H1 (cell line): ENCODE data around the gene KCTD10. TPM values are rescaled to one million over a fixed set of nuclear protein-coding genes. Genes with fewer than 3 reads are reported as not detected.
"Not testable (repeated sequence)": the region's sequence is repeated elsewhere in the genome, so short reads cannot be mapped to it uniquely, and the experiment has no call there.

ENCODE experiments used
- CTCF ChIA-PET: fragments of 300-600 bp; sonication (Branson Sonifier 250); formaldehyde crosslinking; loops from one replicate; lab custom pipeline; 2021; ENCODE audit not compliant: partially characterized antibody; lab: Charles Lee
- POLR2A ChIA-PET: fragments of 300-600 bp; sonication (Branson Sonifier 250); formaldehyde crosslinking; loops from one replicate; lab custom pipeline; 2021; ENCODE audit warnings: inconsistent platforms; ENCODE audit not compliant: partially characterized antibody; lab: Charles Lee
- DNase-seq, 2 experiments: peaks; one replicate each; pipeline versions ENCODE4 v3.0.0 to v3.0.0-alpha.2; 2010 to 2022; ENCODE audit warnings: low spot score in 2 of 2, low read depth in 1 of 2, mixed read lengths in 1 of 2
- FAIRE-seq: peaks from 2 replicates; lab custom pipeline; 2011; peaks lifted over from hg19 to GRCh38; lab: Jason Lieb, UNC
- H2AFZ ChIP-seq: 2 replicates; pipeline ENCODE4 v1.8.1; 2012; ENCODE audit warnings: low read length, inconsistent platforms
- H2AK5ac ChIP-seq: 2 replicates; pipeline ENCODE4 v1.6.1; 2013; ENCODE audit warnings: low read depth, low read length
- H2BK120ac ChIP-seq: replicated peaks from 2 replicates; pipeline ENCODE3; 2013; ENCODE audit warnings: low read depth, low read length, inconsistent platforms
- H2BK12ac ChIP-seq: 2 replicates; pipeline ENCODE4 v1.6.1; 2013; ENCODE audit warnings: low read depth, low read length
- H2BK15ac ChIP-seq: 2 replicates; pipeline ENCODE4 v1.6.1; 2013; ENCODE audit warnings: low read length
- H2BK20ac ChIP-seq: 2 replicates; pipeline ENCODE4 v1.6.1; 2013; ENCODE audit warnings: low read length
- H2BK5ac ChIP-seq: 2 replicates; pipeline ENCODE4 v1.6.1; 2013; ENCODE audit warnings: low read depth, low read length
- H3K14ac ChIP-seq: 2 replicates; pipeline ENCODE4 v1.6.1; 2013; ENCODE audit warnings: inconsistent platforms; ENCODE audit not compliant: insufficient read length
- H3K18ac ChIP-seq: 2 replicates; pipeline ENCODE4 v1.6.1; 2013; ENCODE audit warnings: low read length; ENCODE audit errors: extremely low read depth
- H3K23ac ChIP-seq: 2 replicates; pipeline ENCODE4 v1.6.1; 2013; ENCODE audit warnings: inconsistent platforms; ENCODE audit not compliant: insufficient read length
- H3K23me2 ChIP-seq: 2 replicates; pipeline ENCODE4 v1.6.1; 2013; ENCODE audit warnings: low read depth, low read length
- H3K27ac ChIP-seq: 2 replicates; pipeline ENCODE4 v1.6.1; 2011; ENCODE audit warnings: low read depth, low read length, inconsistent platforms
- H3K27me3 ChIP-seq, 4 experiments: replicated peaks in 1 of 4; 1 replicate in 1 of 4; 2 replicates in 3 of 4; pipeline versions ENCODE4 v1.6.1 to v1.8.1; 2011 to 2013; ENCODE audit warnings: low read length in 3 of 4, mild to moderate bottlenecking in 3 of 4, inconsistent platforms in 2 of 4, mixed read lengths in 2 of 4, moderate library complexity in 1 of 4; ENCODE audit not compliant: control insufficient read depth in 3 of 4, insufficient read depth in 3 of 4; ENCODE audit errors: extremely low read depth in 1 of 4
- H3K36me3 ChIP-seq, 4 experiments: 2 replicates each; pipeline versions ENCODE4 v1.6.1 to v1.8.1; 2011 to 2013; ENCODE audit warnings: mild to moderate bottlenecking in 4 of 4, low read length in 3 of 4, moderate library complexity in 2 of 4, control low read depth in 1 of 4, inconsistent platforms in 1 of 4; ENCODE audit not compliant: insufficient read depth in 4 of 4, control insufficient read depth in 2 of 4
- H3K4ac ChIP-seq: replicated peaks from 2 replicates; pipeline ENCODE3; 2013; ENCODE audit warnings: low read length, low read depth, mixed read lengths, inconsistent platforms; ENCODE audit not compliant: insufficient read length
- H3K4me1 ChIP-seq, 4 experiments: replicated peaks in 1 of 4; 1 replicate in 1 of 4; 2 replicates in 3 of 4; pipeline versions ENCODE4 v1.6.1 to v1.8.1; 2011 to 2013; ENCODE audit warnings: low read length in 3 of 4, inconsistent platforms in 2 of 4, mixed read lengths in 1 of 4; ENCODE audit not compliant: insufficient read depth in 4 of 4, control insufficient read depth in 3 of 4
- H3K4me2 ChIP-seq, 2 experiments: 2 replicates each; pipeline versions ENCODE4 v1.6.1 to v1.8.1; 2011 to 2013; ENCODE audit warnings: low read depth in 2 of 2, low read length in 2 of 2, control low read depth in 1 of 2, inconsistent platforms in 1 of 2, mild to moderate bottlenecking in 1 of 2; ENCODE audit not compliant: insufficient read depth in 1 of 2
- H3K4me3 ChIP-seq, 4 experiments: fragments of 200-600, 300-600 bp in 1 of 4; sonication (generic), shearing (Covaris generic), sonication (Bioruptor Twin) in 1 of 4; 2 replicates each; pipeline versions ENCODE4 v1.5.1 to v1.8.1; 2011 to 2016; ENCODE audit warnings: low read length in 4 of 4, low read depth in 3 of 4, control low read depth in 2 of 4, inconsistent platforms in 2 of 4, mild to moderate bottlenecking in 2 of 4, mixed read lengths in 1 of 4, moderate library complexity in 1 of 4; ENCODE audit not compliant: insufficient read depth in 2 of 4; ENCODE audit errors: extremely low read depth in 1 of 4
- H3K56ac ChIP-seq: replicated peaks from 2 replicates; pipeline ENCODE3; 2013; ENCODE audit warnings: low read depth, mild to moderate bottlenecking, mixed read lengths, low read length, inconsistent platforms; ENCODE audit not compliant: insufficient read length
- H3K79me1 ChIP-seq: 2 replicates; pipeline ENCODE4 v1.6.1; 2013; ENCODE audit warnings: low read depth, low read length, control low read depth
- H3K79me2 ChIP-seq, 2 experiments: 2 replicates each; pipeline versions ENCODE4 v1.6.1 to v1.8.1; 2012 to 2013; ENCODE audit warnings: low read length in 2 of 2, mild to moderate bottlenecking in 2 of 2, inconsistent platforms in 1 of 2; ENCODE audit not compliant: insufficient read depth in 2 of 2, control insufficient read depth in 1 of 2
- H3K9ac ChIP-seq, 4 experiments: replicated peaks in 1 of 4; 1 replicate in 1 of 4; 2 replicates in 3 of 4; pipeline versions ENCODE4 v1.6.1 to v1.8.1; 2011 to 2013; ENCODE audit warnings: low read depth in 3 of 4, low read length in 3 of 4, control low read depth in 2 of 4, mild to moderate bottlenecking in 2 of 4, moderate library complexity in 2 of 4, inconsistent platforms in 1 of 4; ENCODE audit errors: extremely low read depth in 1 of 4
- H3K9me3 ChIP-seq, 2 experiments: 2 replicates each; pipeline versions ENCODE4 v1.6.1 to v1.8.1; 2012 to 2013; ENCODE audit warnings: mild to moderate bottlenecking in 2 of 2, moderate library complexity in 2 of 2, control low read depth in 1 of 2, inconsistent platforms in 1 of 2, low read depth in 1 of 2, low read length in 1 of 2, mixed read lengths in 1 of 2; ENCODE audit not compliant: insufficient read depth in 2 of 2
- H4K20me1 ChIP-seq, 2 experiments: replicated peaks in 1 of 2; 2 replicates each; pipeline versions ENCODE3 to v1.8.1; 2011 to 2013; ENCODE audit warnings: inconsistent platforms in 2 of 2, low read length in 2 of 2, mild to moderate bottlenecking in 1 of 2; ENCODE audit not compliant: insufficient read depth in 2 of 2, control insufficient read depth in 1 of 2
- H4K5ac ChIP-seq: 2 replicates; pipeline ENCODE4 v1.6.1; 2013; ENCODE audit warnings: low read length, low read depth, mixed read lengths, inconsistent platforms; ENCODE audit not compliant: insufficient read length
- H4K8ac ChIP-seq: 2 replicates; pipeline ENCODE4 v1.8.0; 2013; ENCODE audit warnings: mild to moderate bottlenecking, moderate library complexity, low read length, inconsistent platforms; ENCODE audit not compliant: insufficient read depth; ENCODE audit errors: extremely low read depth
- H4K91ac ChIP-seq: replicated peaks from 2 replicates; pipeline ENCODE3; 2013; ENCODE audit warnings: low read length, mixed read lengths, inconsistent platforms; ENCODE audit not compliant: insufficient read length
- WGBS, 2 experiments: shearing (Covaris generic) in 1 of 2; methylation state at CpG; one replicate each; pipeline versions ENCODE4 v1.1.6 to v1.1.7; 2013 to 2015; ENCODE audit warnings: low lambda C conversion rate in 2 of 2, mixed read lengths in 2 of 2, inconsistent platforms in 1 of 2, low coverage in 1 of 2, missing lambda C conversion rate in 1 of 2; ENCODE audit not compliant: insufficient replicate concordance in 2 of 2, insufficient coverage in 1 of 2, insufficient read length in 1 of 2; ENCODE audit errors: extremely low coverage in 1 of 2, missing lambda C conversion rate in 1 of 2; 5-methylcytosine and 5-hydroxymethylcytosine counted together
- polyA plus RNA-seq, 7 experiments: library from polyadenylated mRNA; depleted of rRNA in 3 of 7; stranded (reverse) in 5 of 7; unstranded in 2 of 7; fragments of >200 nt in 5 of 7; fragments of 200-250 nt in 2 of 7; gene quantifications; 1 replicate in 5 of 7; 2 replicates in 1 of 7; 4 replicates in 1 of 7; pipeline versions ENCODE4 v1.2.1 to v1.2.3, GENCODE V29; 2011 to 2013; ENCODE audit warnings: missing spikeins in 2 of 7, mixed read lengths in 2 of 7
- total RNA-seq: library from RNA; stranded (reverse); fragmentation: NEBNext Ultra II Directional; extraction: Animal tissue kit (Norgen Biotek cat#: 25700); gene quantifications from 2 replicates; pipeline ENCODE4 v1.2.1, GENCODE V29; 2021

The KCTD10 gene
- total and polyA plus RNA-seq, 2 of the 8 experiments (the other 6 are each of a cell fraction or from before 2014, with no cell fraction given), result 45.3 to 52.4 TPM

DNA sequence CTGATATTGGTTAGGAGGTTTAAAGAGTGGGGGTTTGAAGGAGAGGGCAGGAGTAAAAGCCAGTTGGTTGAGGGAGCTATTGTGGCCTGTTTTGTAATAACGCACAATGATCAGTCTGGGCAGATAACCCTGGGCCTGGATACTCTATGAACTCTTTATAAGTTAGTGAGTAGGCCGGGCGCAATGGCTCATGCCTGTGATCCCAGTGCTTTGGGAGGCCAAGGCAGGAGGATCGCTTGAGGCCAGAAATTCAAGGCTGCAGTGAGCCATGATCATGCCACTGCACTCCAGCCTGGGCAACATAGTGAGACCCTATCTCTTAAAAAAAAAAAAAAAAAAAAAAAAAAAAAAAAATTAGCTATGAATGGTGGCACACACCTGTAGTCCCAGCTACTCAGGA lies 71.0 kb downstream of the KCTD10 start:
- H3K27ac ChIP-seq, H4K8ac ChIP-seq, H3K23ac ChIP-seq, H3K14ac ChIP-seq, H3K4me2 ChIP-seq, DNase-seq, H4K5ac ChIP-seq, H4K20me1 ChIP-seq, H2BK12ac ChIP-seq, H3K27me3 ChIP-seq, H4K91ac ChIP-seq, POLR2A ChIA-PET, H3K9ac ChIP-seq, H2AFZ ChIP-seq, H3K79me1 ChIP-seq, H2BK120ac ChIP-seq, H3K56ac ChIP-seq, H3K4me1 ChIP-seq, H3K36me3 ChIP-seq, FAIRE-seq, H2BK15ac ChIP-seq, H3K23me2 ChIP-seq, H3K9me3 ChIP-seq, H3K18ac ChIP-seq, H2AK5ac ChIP-seq, H2BK20ac ChIP-seq, H3K4ac ChIP-seq, H3K79me2 ChIP-seq, H3K4me3 ChIP-seq, H2BK5ac ChIP-seq: not testable (repeated sequence)
- WGBS, 2 experiments, result 85% methylated on average over 4 of the region's 4 CpGs; no CpG with 5 or more reads in 1 of the 2 experiments
- CTCF ChIA-PET, result interaction anchor here (0.8 to 6.0 kb wide), 4 partner anchors 13 to 142 kb away, joined by 3 to 27 read pairs (median 4); no protein-coding TSS in a partner anchor

DNA sequence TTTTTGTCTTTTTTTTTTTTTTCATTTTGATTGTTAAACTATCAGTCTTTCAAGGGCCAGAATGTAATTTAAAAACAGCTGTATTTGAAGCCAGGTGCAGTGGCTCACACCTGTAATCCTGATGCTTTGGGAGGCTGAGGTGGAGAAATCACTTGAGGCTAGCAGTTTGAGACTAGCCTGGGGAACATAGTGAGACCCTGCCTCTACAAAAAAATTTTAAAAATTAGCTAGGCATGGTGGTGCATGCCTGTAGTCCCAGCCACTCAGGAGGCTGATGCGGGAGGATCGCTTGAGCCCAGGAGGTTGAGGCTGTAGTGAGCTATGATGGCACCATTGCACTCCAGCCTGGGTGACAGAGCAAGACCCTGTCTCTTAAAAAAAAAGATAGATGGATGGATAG lies 72.3 kb downstream of the KCTD10 start:
- 89% methylated on average over 2 of the region's 2 CpGs; no CpG with 5 or more reads in 1 of the 2 experiments for WGBS, 2 experiments
- H4K8ac ChIP-seq, H2BK20ac ChIP-seq, H3K79me2 ChIP-seq, H2AK5ac ChIP-seq, H3K23ac ChIP-seq, H3K36me3 ChIP-seq, H4K91ac ChIP-seq, H3K27me3 ChIP-seq, H3K79me1 ChIP-seq, FAIRE-seq, H4K5ac ChIP-seq, H3K18ac ChIP-seq, H3K27ac ChIP-seq, H3K4me1 ChIP-seq, H2BK12ac ChIP-seq, H2BK15ac ChIP-seq, H3K14ac ChIP-seq, H2AFZ ChIP-seq, H2BK5ac ChIP-seq, H3K56ac ChIP-seq, H4K20me1 ChIP-seq, H2BK120ac ChIP-seq, DNase-seq, H3K4ac ChIP-seq, H3K4me3 ChIP-seq, H3K9ac ChIP-seq, POLR2A ChIA-PET, H3K4me2 ChIP-seq, H3K23me2 ChIP-seq, H3K9me3 ChIP-seq: not testable (repeated sequence)
- CTCF ChIA-PET, result interaction anchor here (1.3 to 6.0 kb wide), 2 partner anchors 11 to 17 kb away, joined by 4 to 27 read pairs; no protein-coding TSS in a partner anchor
